ENCODE data around the gene SQOR. TPM values are rescaled to one million over a fixed set of nuclear protein-coding genes. Genes with fewer than 3 reads are reported as not detected.

SQOR gene
- total RNA-seq, 2 donors from 2014 or later: 24.8 to 29.0 TPM

DNA sequence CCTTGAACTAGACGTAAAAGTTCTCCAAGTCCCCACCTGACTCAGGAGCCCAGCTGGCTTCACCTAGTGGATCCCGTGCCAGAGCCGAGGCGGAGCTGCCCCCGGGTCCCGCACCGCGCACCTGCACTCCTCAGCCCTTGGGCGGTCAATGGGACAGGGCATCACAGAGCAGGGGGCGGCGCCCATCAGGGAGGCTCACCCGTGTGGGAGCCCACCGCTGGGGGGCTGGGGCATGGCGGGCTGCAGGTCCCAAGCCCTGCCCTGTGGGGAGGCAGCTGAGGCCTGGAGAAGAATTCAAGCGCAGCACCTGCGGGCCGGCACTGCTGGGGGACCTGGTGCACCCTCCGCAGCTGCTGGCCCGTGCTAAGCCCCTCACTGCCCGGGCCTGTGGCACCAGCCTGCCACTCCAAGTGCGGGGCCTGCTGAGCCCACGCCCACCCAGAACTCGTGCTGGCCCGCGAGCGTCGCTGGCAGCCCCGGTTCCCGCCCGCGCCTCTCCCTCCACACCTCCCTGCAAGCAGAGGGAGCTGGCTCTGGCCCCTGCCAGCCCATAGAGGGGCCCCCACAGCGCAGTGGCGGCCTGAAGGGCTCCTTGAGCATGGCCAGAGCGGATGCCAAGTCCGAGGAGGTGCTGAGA, 16.2 kb downstream of the SQOR start:
- intact Hi-C loops (cut with DNase I): no loop called here
- peak in 1 of 2 donors; percentile 15 for ATAC-seq

DNA sequence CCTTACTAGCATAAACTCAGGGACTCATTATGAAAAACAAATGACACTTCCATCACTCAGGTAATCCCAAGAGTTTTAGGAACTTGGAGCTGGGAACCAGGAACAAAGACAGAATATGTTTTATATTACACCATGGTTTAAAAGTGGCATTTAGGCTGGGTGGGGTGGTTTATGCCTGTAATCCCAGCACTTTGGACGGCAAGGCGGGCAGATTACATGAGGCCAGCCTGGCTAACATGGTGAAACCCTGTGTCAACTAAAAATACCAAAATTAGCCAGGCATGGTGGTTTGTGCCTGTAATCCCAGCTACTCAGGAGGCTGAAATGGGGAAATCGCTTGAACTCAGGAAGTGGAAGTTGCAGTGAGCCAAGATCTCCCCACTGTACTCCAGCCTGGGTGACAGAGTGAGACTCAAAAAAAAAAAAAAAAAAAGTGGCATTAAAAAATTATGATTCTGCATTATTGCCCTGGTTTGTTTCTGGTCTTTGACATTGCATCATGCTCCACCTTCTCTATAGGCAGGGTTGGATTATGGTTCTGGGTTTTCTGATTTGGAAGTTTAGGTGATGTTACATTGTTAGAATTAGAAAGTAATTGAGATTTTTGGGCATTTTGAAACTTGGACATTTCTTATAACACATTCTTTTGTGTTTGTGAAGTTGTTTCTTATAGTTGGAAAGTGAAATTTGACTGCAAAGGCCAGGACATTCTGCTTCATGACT, 19.0 kb downstream of the SQOR start:
- peak; percentile 41 to 47 for ATAC-seq
- intact Hi-C loops (cut with DNase I): no loop called here

More for the DNA sequence above, 16.2 kb downstream of the SQOR start:
- no peak for DNase-seq

DNA sequence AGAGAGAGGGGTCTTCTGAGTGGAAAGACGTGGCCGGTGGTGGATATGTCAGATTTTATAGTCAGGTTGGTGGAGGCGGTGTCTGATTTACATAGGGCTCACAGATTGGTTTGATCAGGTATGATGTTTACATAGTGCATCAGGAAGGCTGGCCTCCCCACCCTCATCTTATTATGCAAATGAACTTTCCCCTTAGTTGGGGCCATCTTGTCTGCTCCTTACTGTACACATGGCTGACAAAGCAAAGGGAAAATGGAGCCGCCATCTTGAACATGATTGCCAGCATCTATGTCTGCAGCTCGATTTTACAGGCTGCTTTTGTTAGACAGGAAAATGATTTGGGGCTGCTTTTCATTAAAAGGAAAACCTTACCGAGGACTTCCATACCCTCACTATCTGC, 19.9 kb downstream of the SQOR start:
- intact Hi-C loops (cut with DNase I): no loop called here
- ATAC-seq (no peak), DNase-seq (no peak)

More for the DNA sequence above, 19.0 kb downstream of the SQOR start:
- no peak for DNase-seq

DNA sequence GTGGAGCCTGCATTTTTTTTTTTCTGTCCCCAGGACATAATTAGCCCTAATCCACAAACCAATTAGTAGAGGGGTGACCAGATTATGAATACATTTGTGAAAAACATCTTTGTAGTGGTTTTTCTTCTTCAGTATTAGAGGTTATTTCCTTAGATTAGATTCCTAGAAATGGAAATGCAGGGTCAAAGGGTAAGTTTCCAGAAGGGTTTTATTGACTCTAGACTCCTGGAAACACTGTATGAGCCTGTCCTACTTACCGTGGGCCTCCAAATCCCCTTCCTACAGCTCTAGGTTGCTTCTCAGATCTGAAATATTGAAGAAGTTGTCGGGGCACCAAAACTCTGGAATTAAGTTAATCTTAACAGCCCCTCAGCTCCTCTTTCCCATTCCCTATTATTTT, 22.4 kb downstream of the SQOR start:
- no peak for ATAC-seq

DNA sequence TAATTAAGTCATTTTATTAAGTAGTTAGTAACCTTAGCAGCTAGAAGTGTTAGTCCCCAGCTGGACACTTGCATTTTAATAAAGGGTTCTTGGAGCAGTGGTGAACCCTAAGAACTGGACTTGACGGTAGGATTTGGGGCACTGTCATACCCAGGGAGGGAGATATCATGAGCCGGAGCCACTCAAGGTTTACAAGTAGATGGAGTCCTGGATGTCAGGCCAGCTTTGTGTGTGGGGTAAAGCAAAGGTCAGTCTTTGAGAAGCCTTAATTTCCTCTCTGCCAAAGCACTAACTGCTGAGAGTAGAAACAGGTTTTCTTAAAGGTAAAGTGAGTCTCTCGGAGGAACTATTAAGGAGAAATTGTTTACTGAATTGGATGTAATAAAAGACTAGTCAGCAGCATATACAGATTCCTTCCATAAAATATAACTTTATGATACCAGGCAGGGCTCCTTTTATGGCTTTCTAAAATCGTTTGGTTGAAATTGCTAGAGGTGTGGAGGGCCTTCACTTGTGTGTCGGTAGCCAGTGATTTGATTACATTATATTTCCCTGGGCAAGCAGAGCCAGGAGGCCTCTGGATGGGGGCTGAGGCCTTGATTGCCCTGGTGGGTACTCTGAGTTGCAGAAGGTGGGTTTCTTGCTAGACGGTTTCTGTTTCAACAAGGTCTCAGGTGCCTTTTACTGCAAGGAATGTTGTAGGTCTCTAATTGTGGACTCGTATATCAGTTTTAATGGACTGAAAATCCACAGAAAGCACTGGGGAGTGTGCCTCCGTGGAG, 23.1 kb downstream of the SQOR start:
- DNase-seq: no peak
- intact Hi-C loops (cut with DNase I): no loop called here
- ATAC-seq: no peak

More for the DNA sequence above, 22.4 kb downstream of the SQOR start:
- no peak for DNase-seq
- intact Hi-C loops (cut with DNase I): no loop called here

DNA sequence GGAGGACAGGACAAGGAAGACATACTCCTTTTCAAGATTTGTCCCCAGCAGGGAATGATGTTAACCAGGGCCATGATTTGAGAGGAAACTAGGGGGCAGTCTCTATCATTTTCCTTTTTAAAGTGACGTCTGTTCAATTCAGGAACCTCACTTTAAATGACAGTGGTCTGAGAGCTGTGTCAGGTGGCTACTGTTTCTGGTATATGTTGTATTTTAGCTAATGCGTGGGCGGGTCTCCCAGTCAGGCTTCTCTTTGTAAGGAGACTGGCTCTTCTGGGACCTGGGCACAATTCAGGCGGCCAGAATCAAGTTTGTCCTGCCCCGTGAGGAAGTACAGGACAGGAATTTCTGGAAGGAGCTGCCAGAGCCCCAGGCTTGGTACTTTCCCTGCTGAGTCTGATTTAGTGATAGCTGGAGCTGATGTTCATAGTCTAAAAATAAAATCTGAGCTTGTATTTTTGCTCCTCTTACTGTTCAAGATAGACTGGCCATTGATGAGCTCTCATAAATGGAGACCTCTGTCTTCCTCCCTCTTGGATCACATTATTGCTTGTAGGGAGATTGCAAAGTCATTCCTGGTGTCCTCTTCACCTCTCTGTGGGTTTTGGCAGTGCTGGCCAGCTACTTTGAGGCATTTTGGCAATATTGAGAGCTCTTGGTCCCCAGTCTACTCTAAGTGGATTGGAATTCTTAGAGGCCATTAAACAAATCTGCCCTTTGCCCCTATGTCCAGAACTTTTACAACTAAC, 25.6 kb downstream of the SQOR start:
- intact Hi-C loops (cut with DNase I): no loop called here
- DNase-seq (no peak), ATAC-seq (peak; percentile 63 to 74)

DNA sequence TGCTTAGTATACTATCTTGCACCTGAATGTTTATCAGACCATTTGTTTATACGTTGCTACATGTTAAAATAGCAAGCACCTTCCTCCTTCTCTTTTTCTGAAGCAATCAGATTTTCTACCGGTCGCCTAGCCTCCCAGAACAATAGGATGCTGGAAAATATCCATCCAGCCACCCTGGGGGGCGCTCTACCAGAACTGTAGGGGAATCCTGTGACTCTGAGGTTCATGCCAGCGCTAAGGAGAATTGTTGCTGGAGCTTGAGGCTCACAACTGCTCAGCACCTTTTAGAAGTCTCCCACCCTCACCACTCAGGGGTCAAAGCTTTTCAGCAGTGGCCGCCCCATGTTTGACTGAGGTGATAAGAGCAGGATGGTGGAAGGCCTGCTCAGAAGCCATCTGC, 27.5 kb downstream of the SQOR start:
- DNase-seq (no peak), ATAC-seq (no peak)
- intact Hi-C loops (cut with DNase I): no loop called here

DNA sequence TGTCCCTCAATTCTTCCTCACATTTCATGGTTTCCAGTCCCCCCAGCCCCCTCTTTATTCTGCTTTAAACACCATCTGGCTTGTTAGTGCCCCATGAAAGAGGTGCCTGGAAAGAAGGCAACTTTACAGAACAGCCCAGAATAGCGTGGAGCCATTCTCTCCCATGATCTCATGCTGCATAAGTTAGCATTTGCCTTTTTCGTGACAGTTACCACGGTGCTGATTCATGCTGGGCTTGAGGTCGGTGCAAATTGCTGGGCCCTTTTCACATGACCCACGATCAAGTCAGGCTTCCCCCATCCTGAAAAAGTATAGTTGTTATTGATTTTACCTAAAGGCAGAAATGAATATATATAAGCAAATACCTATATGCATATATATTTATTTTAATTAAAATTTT, 29.6 kb downstream of the SQOR start:
- DNase-seq: no peak
- intact Hi-C loops (cut with DNase I): no loop called here
- no peak for ATAC-seq

DNA sequence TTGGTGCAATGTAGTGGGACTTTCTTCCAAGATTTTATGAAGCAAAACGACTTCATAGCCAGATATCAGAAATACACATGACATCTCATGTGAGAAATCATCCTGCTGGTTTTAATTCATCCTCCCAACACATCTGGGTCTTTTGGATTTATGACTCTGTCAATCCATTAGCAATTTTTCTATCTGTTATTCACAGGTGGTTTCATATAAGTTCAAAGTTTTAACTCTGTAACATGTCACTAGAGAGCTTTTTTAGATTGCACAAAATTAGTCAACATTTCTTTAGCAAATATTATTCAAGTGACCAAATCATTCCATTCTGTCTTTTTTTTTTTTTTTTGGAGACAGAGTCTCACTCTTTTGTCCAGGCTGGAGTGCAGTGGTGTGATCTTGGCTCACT, 30.4 kb downstream of the SQOR start:
- DNase-seq: no peak
- intact Hi-C loops (cut with DNase I): no loop called here
- ATAC-seq: no peak

DNA sequence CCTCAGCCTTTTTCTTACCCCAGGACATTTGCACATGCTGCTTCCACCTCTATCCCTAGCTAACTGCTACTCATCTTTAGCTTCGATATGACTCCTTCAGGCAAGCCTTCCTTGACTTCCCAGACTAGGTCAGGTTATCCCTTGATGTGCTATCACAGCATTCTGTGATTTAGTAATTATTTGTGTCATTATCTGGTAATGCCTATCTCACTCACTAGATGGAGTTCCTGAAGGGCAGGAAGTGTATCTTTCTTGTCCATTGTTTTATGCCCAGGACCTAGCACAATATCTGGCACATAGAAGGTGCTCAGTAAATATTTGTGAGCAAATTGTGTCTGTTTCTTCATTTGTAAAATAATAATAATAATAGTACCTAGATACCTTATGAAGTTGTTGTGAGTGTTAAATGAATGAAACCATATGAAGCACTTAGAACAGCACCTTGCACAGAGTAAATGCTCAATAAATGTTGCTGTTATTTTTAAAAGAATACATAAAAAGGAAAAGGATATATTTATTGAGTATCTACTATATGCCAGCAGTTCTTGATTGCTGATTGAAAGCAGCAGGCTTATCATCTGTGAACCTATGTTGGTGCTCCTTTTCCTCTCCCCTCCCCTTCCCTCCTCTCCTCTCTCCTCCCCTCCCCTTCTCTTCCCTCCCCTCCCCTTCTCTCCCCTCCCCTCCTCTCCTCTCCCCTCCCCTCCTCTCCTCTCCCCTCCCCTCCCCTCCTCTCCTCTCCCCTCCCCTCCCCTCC, 31.5 kb downstream of the SQOR start:
- no peak for ATAC-seq
- intact Hi-C loops (cut with DNase I): no loop called here
- no peak for DNase-seq

DNA sequence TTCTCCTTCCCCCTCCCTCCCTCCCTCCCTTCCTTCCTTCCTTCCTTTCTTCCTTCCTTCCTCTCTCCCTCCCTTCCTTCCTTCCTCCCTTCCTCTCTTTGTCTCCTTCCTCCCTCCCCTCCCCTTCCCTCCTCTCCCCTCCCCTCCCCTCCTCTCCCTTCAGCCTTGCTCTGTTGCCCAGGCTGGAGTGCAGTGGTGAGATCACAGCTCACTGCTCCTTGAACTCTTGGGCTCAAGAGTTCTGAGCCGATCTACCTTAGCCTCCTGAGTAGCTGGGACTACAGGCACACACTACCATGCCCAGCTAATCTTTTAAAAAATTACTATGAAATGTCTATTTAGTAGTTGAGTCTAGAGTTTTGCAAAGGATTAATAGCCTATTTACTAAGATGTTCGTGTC, 32.2 kb downstream of the SQOR start:
- DNase-seq: no peak
- intact Hi-C loops (cut with DNase I): no loop called here
- no peak for ATAC-seq

DNA sequence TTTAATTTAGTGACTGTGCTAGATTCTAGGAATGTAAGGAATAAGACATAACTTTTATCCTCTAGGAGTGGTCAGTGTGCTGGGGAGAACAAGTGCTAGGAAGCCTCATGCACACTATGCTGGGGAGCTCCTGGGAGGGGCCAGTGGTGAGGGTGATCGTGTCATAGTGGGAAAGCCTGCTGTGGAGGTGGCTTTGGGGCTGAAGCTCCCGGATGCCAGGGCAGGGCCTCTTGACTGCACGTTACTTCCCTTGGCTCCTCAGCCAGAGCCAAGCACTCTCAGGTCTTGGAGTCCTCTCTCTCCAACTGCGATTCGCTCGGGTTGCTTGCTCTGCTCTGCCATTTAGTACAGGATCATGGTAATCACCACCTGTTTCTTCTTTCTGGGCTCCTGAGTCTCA, 33.6 kb downstream of the SQOR start:
- no peak for ATAC-seq
- DNase-seq: no peak
- intact Hi-C loops (cut with DNase I): no loop called here

DNA sequence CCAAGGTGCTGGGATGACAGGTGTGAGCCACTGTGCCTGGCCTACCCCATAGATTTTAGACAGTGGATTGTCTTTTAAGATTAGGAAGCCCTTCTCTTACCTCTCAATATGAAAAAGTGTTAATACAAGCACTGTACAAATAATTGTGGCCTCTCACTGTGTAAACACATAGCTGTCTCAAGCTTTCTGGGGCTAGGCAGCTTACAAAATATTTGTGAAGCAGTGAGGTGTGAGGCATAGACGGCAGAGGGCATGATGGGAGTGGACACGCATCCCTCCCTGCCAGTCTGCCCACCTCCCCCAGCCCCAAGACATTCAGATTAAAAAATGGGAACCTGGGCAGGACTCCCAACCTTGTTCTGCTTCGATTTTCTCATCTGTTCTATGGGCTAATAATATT, 34.6 kb downstream of the SQOR start:
- DNase-seq: no peak
- intact Hi-C loops (cut with DNase I): no loop called here
- no peak for ATAC-seq

DNA sequence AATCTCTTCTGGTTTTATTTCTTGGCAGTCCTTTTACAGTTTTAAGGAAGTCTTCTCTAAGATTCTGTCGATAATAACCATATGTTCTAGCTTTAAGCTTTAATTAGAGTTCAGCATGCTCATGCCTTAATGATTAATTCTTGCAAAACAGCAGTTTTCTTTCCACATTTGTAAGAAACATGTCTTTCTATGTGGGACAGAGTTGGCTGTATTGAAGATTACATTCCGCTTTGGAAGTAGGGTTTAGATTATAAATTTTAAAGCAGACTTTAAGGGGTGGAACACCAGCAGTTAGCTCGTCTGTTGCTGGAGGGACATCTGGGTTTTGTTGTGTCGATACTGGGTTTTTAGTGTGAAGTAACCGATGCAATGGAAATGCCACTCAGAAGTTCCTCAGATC, 35.3 kb downstream of the SQOR start:
- ATAC-seq (no peak), DNase-seq (no peak)
- intact Hi-C loops (cut with DNase I): no loop called here

DNA sequence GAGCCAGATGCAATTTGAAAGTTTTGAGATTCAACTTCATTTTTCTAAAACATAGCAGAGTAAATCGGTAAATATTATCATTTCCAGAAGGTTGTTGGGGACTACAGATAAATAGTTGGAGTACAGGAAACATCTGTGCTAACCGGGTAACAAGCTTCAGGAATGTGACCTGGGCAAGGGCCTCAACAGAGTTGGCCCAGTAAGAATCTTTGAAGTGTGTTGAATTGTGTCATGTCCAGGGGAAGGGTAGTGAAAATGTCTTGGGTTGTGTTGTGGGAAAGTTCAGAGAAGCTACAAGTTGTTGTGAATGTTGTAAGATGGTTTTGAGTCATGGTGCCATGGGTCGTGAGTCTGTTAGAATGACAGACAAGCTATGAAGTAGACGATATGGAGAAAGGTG, 35.7 kb downstream of the SQOR start:
- ATAC-seq: no peak
- intact Hi-C loops (cut with DNase I): no loop called here
- no peak for DNase-seq

DNA sequence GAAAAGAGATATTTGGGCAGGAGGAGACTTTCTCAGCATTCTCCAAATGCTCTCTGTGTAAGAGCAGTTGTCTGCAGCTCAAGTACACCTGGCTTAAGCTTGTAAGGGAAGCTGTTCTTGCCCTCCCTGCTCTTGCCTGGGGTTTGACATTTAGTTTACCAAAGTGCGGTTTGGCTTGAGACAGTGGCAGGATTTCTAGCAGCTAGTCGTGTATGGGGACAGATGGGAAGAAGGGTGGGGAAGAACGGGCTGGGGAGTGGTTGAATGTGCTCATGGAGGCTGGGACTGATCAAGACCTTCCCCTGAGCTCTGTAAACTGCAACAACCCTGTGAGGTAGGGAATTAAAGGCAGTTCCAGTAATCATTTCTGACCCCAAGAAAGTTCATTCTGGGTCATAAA, 39.8 kb downstream of the SQOR start:
- intact Hi-C loops (cut with DNase I): no loop called here
- no peak for ATAC-seq
- no peak for DNase-seq

DNA sequence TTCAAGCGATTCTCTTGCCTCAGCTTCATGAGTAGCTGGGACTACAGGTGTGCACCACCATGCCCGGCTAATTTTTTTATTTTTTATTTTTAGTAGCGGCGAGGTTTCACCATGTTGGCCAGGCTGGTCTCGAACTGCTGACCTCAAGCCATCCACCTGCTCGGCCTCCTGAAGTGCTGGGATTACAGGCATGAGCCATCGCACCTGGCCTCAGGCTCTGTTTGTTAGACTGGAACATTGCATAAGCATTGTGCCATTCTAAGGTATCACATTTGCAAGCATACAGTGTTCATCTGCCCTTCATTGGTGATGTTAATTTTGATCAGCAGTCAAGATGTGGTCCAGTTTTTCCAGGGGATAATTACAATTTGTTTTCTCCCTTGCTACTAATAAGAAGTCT, 43.0 kb downstream of the SQOR start:
- DNase-seq: no peak
- no peak for ATAC-seq
- intact Hi-C loops (cut with DNase I): no loop called here

DNA sequence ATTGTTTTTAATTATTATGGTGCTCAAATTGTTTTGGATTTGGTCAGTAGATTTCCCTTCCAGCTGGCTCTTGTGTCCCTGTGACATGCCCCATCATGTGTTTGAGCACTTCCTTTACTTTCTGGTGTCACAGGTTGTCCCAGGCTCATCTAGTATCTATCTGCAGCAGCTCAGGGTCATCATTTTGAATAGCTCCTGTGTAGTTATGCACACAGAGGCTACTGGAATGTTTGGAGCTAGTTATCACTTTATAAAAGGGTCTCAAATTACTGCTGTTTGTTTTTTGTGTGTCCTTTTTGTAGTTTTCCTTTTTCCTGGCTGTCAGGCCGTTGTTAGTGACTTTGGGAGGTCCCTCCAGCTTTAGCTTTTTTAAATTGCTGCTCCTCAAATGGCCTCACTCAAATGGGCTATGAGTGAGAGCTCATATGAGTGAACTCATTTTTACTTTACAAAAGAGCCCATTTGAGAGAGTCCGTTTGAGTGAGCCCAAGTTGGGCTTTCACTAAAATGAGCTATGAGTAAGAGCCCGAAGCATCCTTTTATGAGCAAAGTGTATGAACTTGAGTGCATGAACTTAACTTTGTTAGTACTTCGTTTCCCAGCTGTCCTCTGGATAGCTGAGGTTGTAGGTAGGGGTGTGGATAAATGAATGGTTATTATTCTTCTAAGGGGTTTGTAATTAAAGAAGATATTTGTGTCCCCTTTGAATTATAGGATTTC, 43.8 kb downstream of the SQOR start:
- ATAC-seq: no peak
- intact Hi-C loops (cut with DNase I): no loop called here
- no peak for DNase-seq

Data from left cardiac atrium (tissue), 4 donors.